Measurements from ENCODE around the gene PWWP2B.

The PWWP2B gene

GRCh38 chr10:132360766-132361447, 36.1 kb upstream of the PWWP2B start:
- peak; percentile 95 for TF ChIP-seq CTCF (IDR thresholded peaks at IDR 0.05; ENCODE audit: low read depth, low read length)
- no peaks in the 10 kb centered on the region for H3K27me3 ChIP-seq (ENCODE audit: insufficient read depth, low read depth, severe bottlenecking)
- no peaks in the 10 kb centered on the region for H3K36me3 ChIP-seq
- peak; percentile 55 for DNase-seq
- no peak overlapping the region for H3K27ac ChIP-seq
- H3K4me3 ChIP-seq (ENCODE audit: low read depth, low read length): no peak overlapping the region
- H3K9me3 ChIP-seq (ENCODE audit: severe bottlenecking): no peaks in the 10 kb centered on the region

DNA sequence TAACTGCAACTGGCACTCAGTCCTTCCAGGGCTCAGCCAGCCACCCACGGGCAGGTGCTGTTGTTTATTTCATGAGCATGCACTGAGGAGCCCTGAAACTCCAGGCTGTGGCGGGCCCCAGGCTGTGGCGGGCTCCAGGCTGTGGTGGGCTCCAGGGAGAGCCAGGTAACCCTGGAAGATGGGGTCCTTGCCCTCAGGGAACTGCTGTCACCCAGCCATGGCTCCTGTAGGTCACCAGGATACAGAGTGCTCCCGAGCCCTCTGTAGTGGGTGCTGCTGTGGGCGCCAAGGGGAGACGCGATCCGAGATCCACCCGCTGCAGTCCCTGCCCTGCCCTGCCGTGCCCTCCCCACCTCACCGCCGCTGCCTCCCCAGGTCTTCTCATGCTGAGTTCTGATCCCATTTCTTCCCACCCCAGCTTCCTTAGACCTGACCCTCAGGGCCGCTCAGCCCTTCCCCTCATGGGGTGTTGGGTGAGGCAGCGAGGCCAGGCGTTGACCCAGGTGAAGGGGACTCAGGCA, 35.4 kb upstream of the PWWP2B start:
- no peaks in the 10 kb centered on the region for H3K36me3 ChIP-seq
- no peak overlapping the region for H3K27ac ChIP-seq
- H3K9me3 ChIP-seq (ENCODE audit: severe bottlenecking): no peaks in the 10 kb centered on the region
- no peak for TF ChIP-seq CTCF (IDR thresholded peaks at IDR 0.05; ENCODE audit: low read depth, low read length)
- H3K4me3 ChIP-seq (ENCODE audit: low read depth, low read length): no peak overlapping the region
- no peaks in the 10 kb centered on the region for H3K27me3 ChIP-seq (ENCODE audit: insufficient read depth, low read depth, severe bottlenecking)
- DNase-seq: no peak

- no peak for DNase-seq
- no peak overlapping the region for H3K4me3 ChIP-seq (ENCODE audit: low read depth, low read length)
- no peaks in the 10 kb centered on the region for H3K27me3 ChIP-seq (ENCODE audit: insufficient read depth, low read depth, severe bottlenecking)
- H3K27ac ChIP-seq: no peak overlapping the region
- TF ChIP-seq CTCF (IDR thresholded peaks at IDR 0.05; ENCODE audit: low read depth, low read length): no peak
- peaks cover 3% of the 10 kb centered on the region; the same call in 1 of the 2 replicates for H3K36me3 ChIP-seq
- no peaks in the 10 kb centered on the region for H3K9me3 ChIP-seq (ENCODE audit: severe bottlenecking)
Observed at GRCh38 chr10:132362151-132362611, 34.8 kb upstream of the PWWP2B start.

GRCh38 chr10:132363376-132363775, 33.6 kb upstream of the PWWP2B start:
- H3K27me3 ChIP-seq (ENCODE audit: insufficient read depth, low read depth, severe bottlenecking): no peaks in the 10 kb centered on the region
- peaks cover 3% of the 10 kb centered on the region; the same call in 1 of the 2 replicates for H3K36me3 ChIP-seq
- H3K4me3 ChIP-seq (ENCODE audit: low read depth, low read length): no peak overlapping the region
- no peak overlapping the region for H3K27ac ChIP-seq
- DNase-seq: no peak
- H3K9me3 ChIP-seq (ENCODE audit: severe bottlenecking): no peaks in the 10 kb centered on the region
- TF ChIP-seq CTCF (IDR thresholded peaks at IDR 0.05; ENCODE audit: low read depth, low read length): no peak

DNA sequence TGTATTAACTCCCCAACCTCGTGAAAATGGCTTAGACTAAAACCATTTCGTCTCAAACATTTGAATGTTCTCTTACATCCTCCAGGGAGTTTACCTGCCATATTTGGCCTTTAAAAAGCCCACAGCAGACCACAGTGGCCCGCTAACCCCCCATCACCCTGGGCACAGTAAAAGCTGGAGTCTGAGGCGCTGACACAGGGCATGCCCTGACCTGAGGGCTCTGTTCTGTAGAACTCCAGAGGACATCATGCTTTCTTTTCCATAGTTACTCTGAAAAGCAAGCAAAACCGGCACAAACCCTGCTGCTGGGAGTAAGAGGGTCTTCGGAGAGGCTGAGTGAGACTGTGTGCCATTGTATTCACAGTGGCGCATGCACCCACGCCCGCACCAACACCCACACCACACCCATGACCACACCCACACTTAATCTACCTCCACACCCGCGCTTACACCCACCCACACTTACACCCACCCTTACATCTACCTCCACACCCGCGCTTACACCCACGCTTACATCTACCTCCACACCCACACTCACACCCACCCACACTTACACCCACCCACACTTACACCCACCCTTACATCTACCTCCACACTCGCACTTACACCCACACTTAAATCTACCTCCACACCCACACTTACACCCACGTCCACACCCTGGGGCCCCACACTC, 32.9 kb upstream of the PWWP2B start:
- H3K27ac ChIP-seq: no peak overlapping the region
- H3K4me3 ChIP-seq (ENCODE audit: low read depth, low read length): no peak overlapping the region
- H3K27me3 ChIP-seq (ENCODE audit: insufficient read depth, low read depth, severe bottlenecking): no peaks in the 10 kb centered on the region
- no peaks in the 10 kb centered on the region for H3K9me3 ChIP-seq (ENCODE audit: severe bottlenecking)
- DNase-seq: no peak
- H3K36me3 ChIP-seq: peaks cover 3% of the 10 kb centered on the region; the same call in 1 of the 2 replicates
- TF ChIP-seq CTCF (IDR thresholded peaks at IDR 0.05; ENCODE audit: low read depth, low read length): no peak

All from WERI-Rb-1 (cell line).